Heart left ventricle (tissue), 13 donors: ENCODE measurements around the gene HDAC4.

Experiments used
- POLR2A ChIP-seq, 2 donors: fragments of 450-650 bp; IDR thresholded peaks; one replicate each; pipeline ENCODE4 v1.6.1; 2017; ENCODE audit warnings: antibody characterized with exemption in 2 of 2, mild to moderate bottlenecking in 2 of 2, moderate library complexity in 2 of 2
- TF ChIP-seq, protein P1 (sequence below), 12 donors: fragments of 200-600 bp; sonication (generic) in 4 of 12; IDR thresholded peaks; one replicate each; pipeline versions ENCODE4 v1.5.0 to v1.8.0; 2018 to 2022; ENCODE audit warnings: antibody characterized with exemption in 12 of 12, mild to moderate bottlenecking in 5 of 12
- donor health status: ischemic (EF 13 %, LVEDD 7.1; RV severe dilation, severe dysfunction).
- donor health status: DM: no; HTN: yes; CAD: no.
- donor health status: DM: no; HTN: no; CAD: no.
- donor health status: ischemic (EF 25% LVEDD 6.9; RV normal size, moderate dysfunction).
- donor health status: ischemic (EF 25% LVEDD 5.7; RV mildly dilated, moderate dysfunction).
- donor health status: ischemic (EF 35%, LVEDD 5.7; RV mildly dilated, moderate dysfunction).
- donor health status: nonischemic (EF 11% LVEDD 7.7; RV severe dilation, severe dysfunction).
- donor health status: DM: yes; HTN: yes; CAD: no.
- donor health status: PGD.
- donor health status: ischemic (EF 29% LVEDD 5.4; RV normal size, mild dysfunction).
- donor health status: nonischemic (EF 23%, LVEDD 6.1; RV moderate dilation, normal function).

DNA sequence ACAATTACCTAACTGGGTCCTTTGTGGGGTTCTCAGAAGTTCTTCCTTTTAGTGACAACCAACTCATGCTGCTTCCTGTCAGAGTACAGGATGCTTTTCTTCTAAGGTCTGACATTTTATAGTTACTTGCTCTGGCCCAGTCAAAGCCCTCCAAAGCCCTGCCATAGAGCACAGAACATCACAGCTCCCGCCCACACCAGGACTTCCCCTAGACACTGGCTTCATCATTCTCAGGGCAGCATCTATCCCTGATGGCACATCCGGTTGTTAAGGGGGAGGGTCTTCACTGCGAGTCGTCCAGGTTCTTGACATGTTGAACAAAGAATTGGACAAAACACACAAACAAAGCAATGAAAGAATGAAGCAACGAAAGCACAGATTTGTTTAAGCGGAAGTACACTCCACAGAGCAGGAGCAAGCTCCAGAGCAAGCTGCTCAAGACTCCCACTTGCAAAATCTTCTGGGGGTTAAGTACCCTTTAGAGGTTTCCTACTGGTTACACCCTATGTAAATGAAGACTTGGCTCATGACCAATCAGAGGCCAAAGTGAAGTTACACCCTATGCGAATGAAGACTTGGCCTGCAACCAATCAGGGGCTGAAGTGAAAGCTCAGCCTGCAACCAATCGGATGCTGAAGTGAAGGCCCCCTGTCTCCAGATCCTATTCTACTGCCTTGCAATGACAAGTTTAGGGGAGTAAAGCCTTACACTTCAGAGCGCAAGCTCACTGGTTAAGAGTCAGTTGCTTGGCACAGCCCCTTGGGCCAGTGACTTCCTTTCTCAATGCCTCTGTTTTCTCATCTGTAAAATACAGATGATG is 79.0 kb downstream of the HDAC4 start:
- no peak for TF ChIP-seq POLR2A (IDR thresholded peaks at IDR 0.05)
- TF ChIP-seq, protein P1, sequence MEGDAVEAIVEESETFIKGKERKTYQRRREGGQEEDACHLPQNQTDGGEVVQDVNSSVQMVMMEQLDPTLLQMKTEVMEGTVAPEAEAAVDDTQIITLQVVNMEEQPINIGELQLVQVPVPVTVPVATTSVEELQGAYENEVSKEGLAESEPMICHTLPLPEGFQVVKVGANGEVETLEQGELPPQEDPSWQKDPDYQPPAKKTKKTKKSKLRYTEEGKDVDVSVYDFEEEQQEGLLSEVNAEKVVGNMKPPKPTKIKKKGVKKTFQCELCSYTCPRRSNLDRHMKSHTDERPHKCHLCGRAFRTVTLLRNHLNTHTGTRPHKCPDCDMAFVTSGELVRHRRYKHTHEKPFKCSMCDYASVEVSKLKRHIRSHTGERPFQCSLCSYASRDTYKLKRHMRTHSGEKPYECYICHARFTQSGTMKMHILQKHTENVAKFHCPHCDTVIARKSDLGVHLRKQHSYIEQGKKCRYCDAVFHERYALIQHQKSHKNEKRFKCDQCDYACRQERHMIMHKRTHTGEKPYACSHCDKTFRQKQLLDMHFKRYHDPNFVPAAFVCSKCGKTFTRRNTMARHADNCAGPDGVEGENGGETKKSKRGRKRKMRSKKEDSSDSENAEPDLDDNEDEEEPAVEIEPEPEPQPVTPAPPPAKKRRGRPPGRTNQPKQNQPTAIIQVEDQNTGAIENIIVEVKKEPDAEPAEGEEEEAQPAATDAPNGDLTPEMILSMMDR (IDR thresholded peaks at IDR 0.05): no peak
